ELR (cell line): ENCODE measurements around the gene MAPK13.
A peak's percentile ranks its signal among the peaks of the same experiment; 100 is the strongest.
"Not testable (repeated sequence)": the region's sequence is repeated elsewhere in the genome, so short reads cannot be mapped to it uniquely, and the experiment has no call there.

Source experiments
- DNase-seq: peaks from one replicate; pipeline ENCODE4 v3.0.0-alpha.2; 2015; ENCODE audit warnings: low read depth

The MAPK13 gene

DNA sequence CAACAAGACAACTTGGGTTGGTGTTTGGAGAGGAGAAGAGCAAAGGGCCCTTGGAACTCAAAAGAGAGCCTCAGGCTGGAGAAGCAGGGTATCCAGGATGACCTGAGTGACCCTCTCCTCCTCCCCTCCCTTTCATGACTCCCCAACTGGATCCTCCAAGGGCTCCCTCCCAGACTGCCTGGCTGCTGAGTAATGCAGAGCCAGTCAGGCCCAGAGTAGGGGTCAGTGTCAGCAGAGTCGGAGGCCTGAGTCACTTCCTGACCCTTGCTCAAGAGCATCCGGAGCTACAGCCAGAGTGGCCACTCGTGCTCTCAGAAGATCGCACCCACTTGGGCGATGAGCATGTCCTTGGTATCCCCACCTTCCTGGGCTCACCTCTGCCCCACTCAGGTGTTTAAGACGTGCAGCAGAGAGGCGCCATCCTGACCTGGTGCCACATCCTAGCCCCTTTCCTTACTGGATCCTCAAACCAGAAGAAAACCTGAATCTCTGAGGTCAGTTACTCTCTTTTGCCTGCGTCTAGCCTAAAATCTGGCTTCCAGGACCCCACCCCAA is 2.8 kb upstream of the MAPK13 start:
- peak; percentile 97 for DNase-seq

DNA sequence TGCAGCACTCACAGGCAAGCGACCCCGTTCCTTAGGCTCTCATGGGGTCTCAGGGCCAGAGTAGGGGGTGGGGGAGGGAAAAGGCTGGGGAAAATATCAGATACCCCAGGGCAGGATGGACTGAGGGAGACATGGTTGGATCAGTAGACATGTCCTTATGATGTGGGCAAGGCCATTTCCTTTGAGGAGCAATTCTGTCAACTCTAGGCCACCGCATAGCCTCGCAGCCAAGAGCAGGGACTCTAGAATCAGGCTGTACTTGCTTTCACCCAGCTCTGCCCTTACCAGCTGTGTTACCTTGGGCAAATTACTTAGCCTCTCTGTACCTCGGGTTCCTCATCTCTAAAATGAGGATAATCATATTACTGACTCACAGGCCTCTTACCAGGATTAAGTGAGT is 2.2 kb upstream of the MAPK13 start:
- DNase-seq: no peak

DNA sequence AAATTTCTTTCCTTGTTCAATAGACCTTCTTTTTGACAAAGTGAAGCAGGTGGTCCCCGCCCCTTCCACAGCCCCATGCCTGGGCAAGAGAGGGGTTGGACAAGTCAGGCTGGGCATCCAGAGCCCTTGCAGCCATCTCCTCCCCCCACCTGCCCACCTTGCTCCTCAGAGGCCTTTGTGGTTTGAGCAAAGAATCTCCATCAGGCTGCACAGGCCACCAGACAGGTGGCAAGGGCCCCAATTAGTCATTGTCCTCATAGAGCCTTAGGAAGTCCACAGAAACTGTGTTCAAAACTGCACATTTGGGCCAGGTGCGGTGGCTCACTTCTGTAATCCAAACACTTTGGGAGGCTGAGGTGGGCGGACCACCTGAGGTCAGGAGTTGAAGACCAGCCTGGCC is 1.5 kb upstream of the MAPK13 start:
- no peak for DNase-seq

DNA sequence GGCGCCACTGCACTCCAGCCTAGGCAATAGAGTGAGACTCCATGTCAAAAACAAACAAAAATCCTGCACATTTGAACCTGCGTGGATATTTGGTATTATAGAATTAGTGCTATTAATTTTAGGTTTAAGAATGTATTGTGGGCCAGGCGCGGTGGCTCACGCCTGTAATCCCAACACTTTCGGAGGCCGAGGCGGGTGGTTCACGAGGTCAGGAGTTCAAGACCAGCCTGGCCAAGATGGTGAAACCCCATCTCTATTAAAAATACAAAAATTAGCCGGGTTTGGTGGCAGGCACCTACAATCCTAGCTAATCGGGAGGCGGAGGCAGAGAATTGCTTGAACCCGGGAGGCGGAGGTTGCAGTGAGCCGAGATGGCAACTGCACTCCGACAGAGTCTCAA is 979 bp upstream of the MAPK13 start:
- DNase-seq: not testable (repeated sequence)

DNA sequence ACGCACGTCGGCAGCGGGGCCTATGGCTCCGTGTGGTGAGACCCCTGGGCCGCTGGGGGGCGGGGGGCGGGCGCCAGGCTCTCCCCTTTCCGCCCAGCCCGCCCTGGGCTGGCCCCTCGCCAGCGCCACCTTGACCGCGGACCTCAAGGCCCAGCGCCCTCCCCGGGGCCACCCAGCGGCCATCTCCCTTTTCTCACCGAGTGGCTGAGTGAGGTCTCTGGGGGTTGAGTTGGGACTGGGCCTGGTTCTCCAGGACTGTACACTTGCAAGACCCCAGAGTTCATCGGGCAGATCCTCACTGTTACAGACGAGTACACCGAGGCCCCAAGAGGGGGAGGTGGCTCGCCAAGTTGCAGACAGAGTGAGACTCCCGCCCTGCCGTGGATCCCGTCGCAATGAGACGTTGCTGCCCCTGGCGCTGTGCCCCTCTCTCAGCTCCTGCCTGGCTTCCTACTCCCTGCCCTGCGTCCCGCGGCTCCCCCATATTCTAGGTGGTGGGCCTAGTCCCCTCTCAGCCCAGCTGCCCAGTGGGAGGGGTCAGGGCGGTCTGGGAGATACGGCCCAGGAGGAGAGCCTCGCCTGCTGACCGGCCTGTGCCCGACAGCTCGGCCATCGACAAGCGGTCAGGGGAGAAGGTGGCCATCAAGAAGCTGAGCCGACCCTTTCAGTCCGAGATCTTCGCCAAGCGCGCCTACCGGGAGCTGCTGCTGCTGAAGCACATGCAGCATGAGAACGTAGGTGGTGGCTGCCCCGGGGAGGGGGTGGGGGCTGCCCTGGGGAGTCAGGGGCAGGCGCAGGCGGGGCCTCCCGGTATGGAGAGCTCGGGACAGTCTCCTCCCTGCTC is 576 bp downstream of the MAPK13 start:
- DNase-seq: no peak

DNA sequence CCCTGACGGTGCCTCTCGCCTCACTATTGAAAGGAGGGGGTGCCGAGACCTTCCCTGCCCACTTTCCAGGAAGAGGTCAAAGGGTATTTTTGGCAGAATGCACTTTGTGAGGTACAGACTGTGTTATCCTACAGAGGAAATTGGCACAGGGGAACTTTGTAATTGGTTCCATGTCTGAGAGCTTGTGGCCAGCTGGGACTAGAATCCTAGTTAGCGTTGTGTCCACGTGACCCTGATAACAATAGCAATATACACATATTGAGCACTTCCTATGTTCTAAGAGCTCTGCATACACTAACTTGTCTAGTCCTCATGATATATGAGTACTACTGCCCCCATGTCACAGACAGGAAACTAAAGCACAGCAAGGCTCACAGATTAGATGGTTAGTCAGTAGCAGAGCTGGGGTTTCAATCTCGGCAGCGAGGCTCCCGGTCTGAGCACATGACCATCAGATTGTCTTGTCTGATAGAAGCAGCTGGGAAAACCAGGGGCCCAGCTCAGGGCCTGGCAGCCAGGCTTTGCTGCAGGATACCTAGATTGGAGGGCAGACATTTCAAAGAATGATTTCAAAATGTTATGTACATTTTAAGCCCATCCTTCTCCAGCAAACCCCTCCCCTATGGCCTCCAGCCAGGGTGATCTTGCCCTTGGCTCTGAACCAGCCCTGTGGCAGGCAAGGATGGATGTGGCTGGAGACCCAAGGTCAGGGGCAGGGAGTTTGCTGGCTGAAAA is 1.4 kb downstream of the MAPK13 start:
- peak; percentile 72 for DNase-seq

DNA sequence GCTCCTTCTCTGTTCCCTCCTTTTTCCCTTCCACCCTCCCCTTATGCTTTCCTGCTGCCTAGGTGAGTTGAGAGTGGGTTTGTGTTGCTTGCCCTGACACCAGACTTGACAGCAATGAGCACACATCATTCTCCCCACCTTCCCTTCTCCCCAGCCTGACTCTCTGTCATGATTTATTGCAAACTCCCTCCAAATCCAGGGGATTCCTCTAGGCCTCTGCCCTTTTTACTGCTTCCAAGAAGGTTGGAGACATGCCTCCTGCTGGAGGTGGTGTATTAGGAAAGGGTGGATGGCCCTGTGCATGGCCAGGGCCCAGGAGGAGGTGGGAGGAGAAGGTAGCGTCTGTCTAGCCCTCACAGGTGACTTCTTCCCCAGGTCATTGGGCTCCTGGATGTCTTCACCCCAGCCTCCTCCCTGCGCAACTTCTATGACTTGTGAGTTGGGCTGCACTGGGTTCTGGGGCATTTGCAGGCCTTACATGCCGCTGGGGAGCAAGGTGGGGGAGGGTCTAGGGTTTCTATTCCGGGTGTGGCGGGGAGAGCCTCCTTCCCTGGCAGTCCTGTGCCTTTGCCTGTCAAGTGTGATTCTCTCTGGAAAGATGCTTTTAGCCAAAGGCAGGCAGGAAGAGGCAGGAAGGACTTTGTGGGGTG is 2.1 kb downstream of the MAPK13 start:
- DNase-seq: no peak

GRCh38 chr6:36133148-36133547 is 2.8 kb downstream of the MAPK13 start:
- no peak for DNase-seq

DNA sequence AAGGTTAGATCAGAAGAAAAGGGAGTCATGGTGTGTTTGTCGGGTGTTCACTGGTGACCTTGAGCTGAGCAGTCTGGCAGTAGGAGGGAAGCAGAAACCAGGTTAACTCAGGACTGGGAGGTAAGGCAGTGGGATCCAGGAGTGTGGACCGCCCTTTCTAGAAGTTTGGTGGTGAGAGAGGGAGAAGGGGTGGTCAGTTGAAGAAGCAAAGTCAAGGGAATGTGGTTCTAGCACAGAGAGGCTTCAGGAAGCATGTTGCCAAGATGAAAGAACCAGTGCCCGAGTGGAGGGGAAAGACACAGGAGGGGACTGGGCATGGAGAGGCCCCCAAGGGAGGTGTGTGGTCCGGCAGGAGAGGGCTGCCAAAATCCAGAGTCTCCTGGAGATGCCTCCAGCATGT is 3.6 kb downstream of the MAPK13 start:
- DNase-seq: no peak

GRCh38 chr6:36135053-36135731 is 4.9 kb downstream of the MAPK13 start:
- no peak for DNase-seq

DNA sequence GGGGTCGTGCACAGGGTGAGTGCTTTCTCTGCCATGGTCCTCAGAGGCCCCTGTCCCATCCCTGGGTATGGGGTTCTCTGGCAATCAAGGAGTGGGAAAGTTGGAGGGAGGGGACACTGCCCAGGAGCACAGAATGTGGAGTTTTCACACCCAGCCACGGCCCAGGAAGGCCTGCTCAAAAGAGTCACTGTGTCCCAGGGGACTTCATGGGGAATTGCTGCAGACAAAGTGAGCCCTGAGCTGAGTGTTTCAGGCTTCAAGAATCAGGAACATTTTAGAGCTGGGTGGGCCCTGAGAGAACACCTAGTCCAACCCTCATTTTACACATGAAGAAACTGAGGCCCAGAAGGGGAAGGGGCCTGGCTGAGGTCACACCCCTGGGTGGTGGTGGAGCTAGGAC is 5.7 kb downstream of the MAPK13 start:
- DNase-seq: no peak

GRCh38 chr6:36136551-36136950 is 6.2 kb downstream of the MAPK13 start:
- DNase-seq: no peak

DNA sequence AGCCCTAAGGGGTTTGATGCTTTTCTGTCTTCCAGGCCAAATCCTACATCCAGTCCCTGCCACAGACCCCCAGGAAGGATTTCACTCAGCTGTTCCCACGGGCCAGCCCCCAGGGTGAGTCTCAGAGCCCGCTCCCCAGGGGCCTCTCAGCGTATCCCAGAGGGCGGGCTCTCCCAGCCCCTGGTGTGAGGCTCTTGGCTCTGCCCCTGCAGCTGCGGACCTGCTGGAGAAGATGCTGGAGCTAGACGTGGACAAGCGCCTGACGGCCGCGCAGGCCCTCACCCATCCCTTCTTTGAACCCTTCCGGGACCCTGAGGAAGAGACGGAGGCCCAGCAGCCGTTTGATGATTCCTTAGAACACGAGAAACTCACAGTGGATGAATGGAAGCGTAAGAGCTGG is 8.4 kb downstream of the MAPK13 start:
- DNase-seq: no peak

GRCh38 chr6:36139431-36139830 is 9.1 kb downstream of the MAPK13 start:
- peak; percentile 33 for DNase-seq

DNA sequence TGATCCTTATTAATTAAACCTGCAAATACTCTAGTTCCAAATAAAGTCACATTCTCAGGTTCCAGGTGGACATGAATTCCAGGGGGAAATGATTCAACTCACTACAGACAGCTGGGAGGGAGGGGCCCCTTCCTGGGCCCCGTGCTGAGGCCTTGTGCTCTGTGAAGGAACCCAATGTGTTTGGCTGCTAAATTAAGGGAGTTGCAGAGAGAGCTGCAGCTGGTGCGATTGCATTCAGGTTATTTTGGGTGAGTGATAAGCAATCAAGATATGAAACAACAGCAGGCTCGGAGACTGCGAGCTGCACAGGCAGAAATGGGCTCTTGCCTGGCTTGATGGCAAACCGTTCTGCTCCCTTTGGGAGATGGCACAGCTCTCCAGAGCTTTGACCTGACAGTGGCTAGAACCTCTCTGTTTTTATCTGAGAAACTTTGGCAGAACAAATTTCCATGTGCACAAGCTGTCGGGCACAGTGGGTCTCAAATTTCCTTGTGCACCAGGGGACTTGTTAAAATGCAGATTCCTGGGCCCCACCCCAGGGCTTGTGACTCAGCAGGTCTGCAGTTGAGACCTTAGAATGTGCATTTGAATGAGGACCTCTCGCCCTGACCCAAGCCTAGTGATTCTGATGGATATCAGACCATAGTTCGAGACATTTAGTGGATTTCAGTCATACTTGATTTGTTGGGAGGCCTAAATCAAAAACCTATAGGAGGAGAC is 9.8 kb downstream of the MAPK13 start:
- no peak for DNase-seq

GRCh38 chr6:36141091-36141490 is 10.8 kb downstream of the MAPK13 start:
- no peak for DNase-seq

GRCh38 chr6:36141961-36142360 is 11.6 kb downstream of the MAPK13 start:
- DNase-seq: no peak

- DNase-seq: no peak
Observed at GRCh38 chr6:36142971-36143838, 12.9 kb downstream of the MAPK13 start.

- DNase-seq: no peak
Observed at GRCh38 chr6:36145495-36145894, 15.2 kb downstream of the MAPK13 start.

GRCh38 chr6:36147294-36147693 is 17.0 kb downstream of the MAPK13 start:
- DNase-seq: no peak
